ENCODE measurements around the gene RYR2.

The RYR2 gene

GRCh38 chr1:237009611-237010010, 32.4 kb upstream of the RYR2 start:
- ATAC-seq, result no peak
- TF ChIP-seq SNAI2 (CRISPR knock-in tag; IDR thresholded peaks at IDR 0.05), result no peak

GRCh38 chr1:237011432-237011831, 30.6 kb upstream of the RYR2 start:
- ATAC-seq, result no peak
- TF ChIP-seq TOX (CRISPR knock-in tag; IDR thresholded peaks at IDR 0.05; ENCODE audit: borderline replicate concordance) (no peak), ARNTL (CRISPR knock-in tag; IDR thresholded peaks at IDR 0.05; ENCODE audit: borderline replicate concordance, low read depth) (no peak), OSR1 (CRISPR knock-in tag; IDR thresholded peaks at IDR 0.05) (no peak), GLIS3 (CRISPR knock-in tag; IDR thresholded peaks at IDR 0.05) (no peak), ZNF565 (CRISPR knock-in tag; conservative IDR thresholded peaks at IDR 0.05; ENCODE audit: low read depth) (no peak), ZNF8 (CRISPR knock-in tag; IDR thresholded peaks at IDR 0.05) (no peak), RARB (CRISPR knock-in tag; IDR thresholded peaks at IDR 0.05) (no peak), PPARA (CRISPR knock-in tag; IDR thresholded peaks at IDR 0.05; ENCODE audit: borderline replicate concordance) (no peak), ISL1 (CRISPR knock-in tag; IDR thresholded peaks at IDR 0.05) (no peak), TCF4 (CRISPR knock-in tag; IDR thresholded peaks at IDR 0.05; ENCODE audit: borderline replicate concordance) (no peak), CSDC2 (CRISPR knock-in tag; IDR thresholded peaks at IDR 0.05) (no peak), ZFP3 (CRISPR knock-in tag; IDR thresholded peaks at IDR 0.05) (no peak), PATZ1 (CRISPR knock-in tag; IDR thresholded peaks at IDR 0.05; ENCODE audit: borderline replicate concordance) (no peak), BACH2 (CRISPR knock-in tag; IDR thresholded peaks at IDR 0.05; ENCODE audit: borderline replicate concordance) (no peak), SNAI2 (CRISPR knock-in tag; IDR thresholded peaks at IDR 0.05) (no peak), ZFP30 (CRISPR knock-in tag; IDR thresholded peaks at IDR 0.05) (no peak), ESRRG (CRISPR knock-in tag; IDR thresholded peaks at IDR 0.05) (no peak), CREB5 (CRISPR knock-in tag; IDR thresholded peaks at IDR 0.05; ENCODE audit: low read depth) (no peak), ZC3H10 (CRISPR knock-in tag; IDR thresholded peaks at IDR 0.05) (no peak)
- TF ChIP-seq, protein P1, sequence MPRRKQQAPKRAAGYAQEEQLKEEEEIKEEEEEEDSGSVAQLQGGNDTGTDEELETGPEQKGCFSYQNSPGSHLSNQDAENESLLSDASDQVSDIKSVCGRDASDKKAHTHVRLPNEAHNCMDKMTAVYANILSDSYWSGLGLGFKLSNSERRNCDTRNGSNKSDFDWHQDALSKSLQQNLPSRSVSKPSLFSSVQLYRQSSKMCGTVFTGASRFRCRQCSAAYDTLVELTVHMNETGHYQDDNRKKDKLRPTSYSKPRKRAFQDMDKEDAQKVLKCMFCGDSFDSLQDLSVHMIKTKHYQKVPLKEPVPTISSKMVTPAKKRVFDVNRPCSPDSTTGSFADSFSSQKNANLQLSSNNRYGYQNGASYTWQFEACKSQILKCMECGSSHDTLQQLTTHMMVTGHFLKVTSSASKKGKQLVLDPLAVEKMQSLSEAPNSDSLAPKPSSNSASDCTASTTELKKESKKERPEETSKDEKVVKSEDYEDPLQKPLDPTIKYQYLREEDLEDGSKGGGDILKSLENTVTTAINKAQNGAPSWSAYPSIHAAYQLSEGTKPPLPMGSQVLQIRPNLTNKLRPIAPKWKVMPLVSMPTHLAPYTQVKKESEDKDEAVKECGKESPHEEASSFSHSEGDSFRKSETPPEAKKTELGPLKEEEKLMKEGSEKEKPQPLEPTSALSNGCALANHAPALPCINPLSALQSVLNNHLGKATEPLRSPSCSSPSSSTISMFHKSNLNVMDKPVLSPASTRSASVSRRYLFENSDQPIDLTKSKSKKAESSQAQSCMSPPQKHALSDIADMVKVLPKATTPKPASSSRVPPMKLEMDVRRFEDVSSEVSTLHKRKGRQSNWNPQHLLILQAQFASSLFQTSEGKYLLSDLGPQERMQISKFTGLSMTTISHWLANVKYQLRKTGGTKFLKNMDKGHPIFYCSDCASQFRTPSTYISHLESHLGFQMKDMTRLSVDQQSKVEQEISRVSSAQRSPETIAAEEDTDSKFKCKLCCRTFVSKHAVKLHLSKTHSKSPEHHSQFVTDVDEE (CRISPR knock-in tag; IDR thresholded peaks at IDR 0.05), result no peak

GRCh38 chr1:237012361-237012760, 29.6 kb upstream of the RYR2 start:
- TF ChIP-seq SNAI2 (CRISPR knock-in tag; IDR thresholded peaks at IDR 0.05) (no peak), POU6F1 (CRISPR knock-in tag; IDR thresholded peaks at IDR 0.05; ENCODE audit: borderline replicate concordance, low read depth) (no peak), ZFP3 (CRISPR knock-in tag; IDR thresholded peaks at IDR 0.05) (no peak), TOX (CRISPR knock-in tag; IDR thresholded peaks at IDR 0.05; ENCODE audit: borderline replicate concordance) (no peak), TCF4 (CRISPR knock-in tag; IDR thresholded peaks at IDR 0.05; ENCODE audit: borderline replicate concordance) (no peak), ZNF565 (CRISPR knock-in tag; conservative IDR thresholded peaks at IDR 0.05; ENCODE audit: low read depth) (no peak), OSR1 (CRISPR knock-in tag; IDR thresholded peaks at IDR 0.05) (no peak), BACH2 (CRISPR knock-in tag; IDR thresholded peaks at IDR 0.05; ENCODE audit: borderline replicate concordance) (no peak), GLIS3 (CRISPR knock-in tag; IDR thresholded peaks at IDR 0.05) (no peak), PATZ1 (CRISPR knock-in tag; IDR thresholded peaks at IDR 0.05; ENCODE audit: borderline replicate concordance) (no peak), ZC3H10 (CRISPR knock-in tag; IDR thresholded peaks at IDR 0.05) (no peak), ZNF70 (CRISPR knock-in tag; IDR thresholded peaks at IDR 0.05) (no peak), ZNF8 (CRISPR knock-in tag; IDR thresholded peaks at IDR 0.05) (no peak), ARNTL (CRISPR knock-in tag; IDR thresholded peaks at IDR 0.05; ENCODE audit: borderline replicate concordance, low read depth) (no peak), PPARA (CRISPR knock-in tag; IDR thresholded peaks at IDR 0.05; ENCODE audit: borderline replicate concordance) (no peak), RARB (CRISPR knock-in tag; IDR thresholded peaks at IDR 0.05) (no peak), ESRRG (CRISPR knock-in tag; IDR thresholded peaks at IDR 0.05) (no peak)
- no peak for ATAC-seq
